Amniotic stem cell (primary cell): ENCODE measurements around the gene HIF1A.
A peak's percentile ranks its signal among the peaks of the same experiment; 100 is the strongest.
"Not testable (repeated sequence)": the region's sequence is repeated elsewhere in the genome, so short reads cannot be mapped to it uniquely, and the experiment has no call there.

Experiments
- DNase-seq: peaks from one replicate; lab custom pipeline; 2025; lab: John Stamatoyannopoulos, UW

The HIF1A gene

GRCh38 chr14:61749264-61749663 lies 54.0 kb downstream of the HIF1A start:
- no peak for DNase-seq

GRCh38 chr14:61749867-61750266 lies 54.6 kb downstream of the HIF1A start:
- no peak for DNase-seq

GRCh38 chr14:61750708-61751474 lies 55.6 kb downstream of the HIF1A start:
- no peak for DNase-seq

DNA sequence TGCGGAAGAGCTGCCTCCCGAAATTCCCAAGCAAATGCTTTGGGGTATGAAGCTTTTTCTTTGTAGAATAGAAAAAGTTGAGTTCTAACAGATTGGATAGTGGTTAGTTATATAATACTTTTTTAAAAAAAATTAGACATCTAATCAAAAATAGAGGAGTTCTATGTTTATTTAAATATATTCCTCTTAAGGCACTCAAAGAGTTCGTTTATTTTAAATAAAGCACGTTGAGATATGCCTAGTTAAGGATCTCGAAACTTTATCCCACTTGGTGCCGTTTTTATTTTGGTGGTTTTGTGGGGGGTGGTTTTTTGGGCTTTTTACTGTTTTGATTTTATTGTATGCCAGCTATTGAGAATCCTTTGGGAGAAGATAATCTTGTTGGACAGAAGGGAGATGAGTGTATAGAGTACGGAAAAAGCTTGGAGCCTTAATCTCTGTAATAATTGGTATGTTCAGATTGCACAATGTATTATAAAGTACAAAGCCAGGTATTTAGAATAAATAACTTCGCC lies 56.2 kb downstream of the HIF1A start:
- no peak for DNase-seq

GRCh38 chr14:61752626-61753025 lies 57.3 kb downstream of the HIF1A start:
- DNase-seq = no peak

DNA sequence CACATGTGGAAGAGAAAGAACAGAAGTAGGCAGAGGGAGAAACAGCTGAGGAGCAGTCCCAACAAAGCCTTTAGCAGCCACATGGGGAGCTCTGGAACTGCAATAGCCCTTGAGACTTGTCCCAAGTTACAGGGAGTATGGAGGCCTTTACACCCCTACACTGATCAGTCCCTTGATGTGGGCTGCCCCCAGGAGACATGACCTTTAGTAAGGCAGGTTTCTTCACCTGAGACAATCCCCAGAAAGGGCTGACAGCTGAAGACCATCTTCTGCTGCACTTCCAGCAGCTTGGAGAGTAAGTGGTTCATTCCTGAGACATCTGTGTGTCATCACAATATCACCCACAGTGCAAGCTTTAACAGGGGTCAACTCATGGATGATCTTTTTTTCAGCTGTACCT lies 58.3 kb downstream of the HIF1A start:
- no peak for DNase-seq

GRCh38 chr14:61754627-61755381 lies 59.5 kb downstream of the HIF1A start:
- DNase-seq = no peak

DNA sequence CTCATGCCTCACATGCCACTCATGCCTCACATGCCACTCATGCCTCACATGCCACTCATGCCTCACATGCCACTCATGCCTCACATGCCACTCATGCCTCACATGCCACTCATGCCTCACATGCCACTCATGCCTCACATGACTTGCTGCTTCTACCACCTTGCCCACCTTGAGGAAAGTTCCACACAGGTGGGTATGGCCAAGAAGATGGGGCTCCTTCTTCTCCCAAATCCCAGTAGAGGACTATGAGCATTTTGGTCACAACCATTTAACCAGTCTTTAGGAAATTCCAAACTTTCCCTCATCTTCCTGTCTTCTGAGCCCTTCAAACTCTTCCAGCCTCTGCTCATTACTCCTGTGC lies 60.0 kb downstream of the HIF1A start:
- DNase-seq = not testable (repeated sequence)

DNA sequence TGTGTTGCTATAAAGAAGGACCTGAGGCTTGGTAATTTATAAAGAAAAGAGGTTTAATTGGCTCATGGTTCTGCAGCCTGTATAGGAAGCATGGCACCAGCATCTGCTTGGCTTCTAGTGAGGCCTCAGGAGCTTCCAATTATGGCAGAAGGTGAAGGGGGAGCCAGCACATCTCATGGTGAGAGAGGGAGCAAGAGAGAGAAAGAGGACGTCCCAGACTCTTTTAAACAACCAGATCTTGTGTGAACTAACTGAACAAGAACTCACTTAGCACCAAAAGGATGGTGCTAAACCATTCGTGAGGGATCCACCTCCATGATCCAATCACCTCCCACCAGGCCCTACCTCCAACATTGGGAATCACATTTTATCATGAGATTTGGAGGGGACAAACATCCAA lies 60.8 kb downstream of the HIF1A start:
- DNase-seq = no peak

- DNase-seq = no peak
Observed at GRCh38 chr14:61759878-61760277, 64.6 kb downstream of the HIF1A start.

DNA sequence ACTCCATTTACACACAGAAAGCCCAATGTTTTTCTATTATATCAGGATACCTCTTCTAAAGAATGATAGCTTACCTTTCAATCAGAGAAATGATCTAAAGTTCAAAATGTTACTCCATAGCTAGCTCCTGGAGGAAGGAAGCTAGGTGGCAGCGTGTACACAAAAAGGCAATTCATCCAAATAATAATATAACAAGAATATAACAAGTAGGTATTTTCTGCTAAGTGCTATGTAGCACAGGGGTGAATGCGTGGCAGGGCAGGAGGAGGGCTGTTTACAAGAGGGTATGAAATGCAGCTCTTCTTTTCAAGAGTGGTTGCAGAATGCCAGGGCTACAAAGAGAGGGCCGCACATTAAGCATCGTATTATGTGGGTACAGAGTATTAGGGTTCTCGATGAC lies 66.2 kb downstream of the HIF1A start:
- DNase-seq = no peak

GRCh38 chr14:61761959-61762786 lies 66.9 kb downstream of the HIF1A start, which contains the start of gene SNAPC1:
TSS of gene SNAPC1 (plus strand) at chr14:61762420. CDS start at chr14:61762461, 41 bp downstream.
- DNase-seq = peak; percentile 99

DNA sequence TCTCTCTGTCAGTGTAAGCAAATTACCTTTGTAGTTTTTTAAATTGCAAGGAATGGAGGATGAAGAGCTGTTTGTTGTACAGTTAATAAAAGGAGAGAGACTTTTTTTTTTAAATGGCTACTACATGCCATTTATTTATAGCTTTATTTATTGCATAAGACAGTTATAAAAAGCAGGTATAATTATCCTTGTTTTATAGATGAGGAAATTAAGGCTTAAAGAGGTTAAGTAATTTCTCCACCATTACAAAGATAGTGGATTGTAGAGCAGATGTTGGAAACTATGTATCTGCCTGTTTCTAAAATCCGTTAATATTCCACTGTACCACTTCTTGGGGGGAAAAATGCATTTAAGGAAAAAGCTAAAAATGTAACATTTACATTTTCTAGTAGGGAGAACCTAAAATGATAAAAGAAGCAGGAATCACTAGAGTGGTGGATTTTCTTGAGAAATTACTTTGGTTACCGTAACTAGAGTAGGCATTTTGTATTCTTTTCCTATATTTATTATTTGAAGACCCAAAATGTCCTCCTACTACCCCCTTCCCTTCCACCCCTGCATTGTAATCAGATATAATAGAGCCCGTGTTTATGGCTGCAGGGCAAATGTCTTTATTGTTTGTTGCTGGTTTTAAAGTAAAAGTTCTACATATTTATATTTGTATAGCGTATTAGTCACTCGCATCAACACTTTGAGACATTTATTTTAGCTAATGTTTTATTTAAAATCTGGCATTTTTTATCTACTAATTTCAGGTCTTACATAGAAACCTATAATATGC lies 69.2 kb downstream of the HIF1A start:
- no peak for DNase-seq

DNA sequence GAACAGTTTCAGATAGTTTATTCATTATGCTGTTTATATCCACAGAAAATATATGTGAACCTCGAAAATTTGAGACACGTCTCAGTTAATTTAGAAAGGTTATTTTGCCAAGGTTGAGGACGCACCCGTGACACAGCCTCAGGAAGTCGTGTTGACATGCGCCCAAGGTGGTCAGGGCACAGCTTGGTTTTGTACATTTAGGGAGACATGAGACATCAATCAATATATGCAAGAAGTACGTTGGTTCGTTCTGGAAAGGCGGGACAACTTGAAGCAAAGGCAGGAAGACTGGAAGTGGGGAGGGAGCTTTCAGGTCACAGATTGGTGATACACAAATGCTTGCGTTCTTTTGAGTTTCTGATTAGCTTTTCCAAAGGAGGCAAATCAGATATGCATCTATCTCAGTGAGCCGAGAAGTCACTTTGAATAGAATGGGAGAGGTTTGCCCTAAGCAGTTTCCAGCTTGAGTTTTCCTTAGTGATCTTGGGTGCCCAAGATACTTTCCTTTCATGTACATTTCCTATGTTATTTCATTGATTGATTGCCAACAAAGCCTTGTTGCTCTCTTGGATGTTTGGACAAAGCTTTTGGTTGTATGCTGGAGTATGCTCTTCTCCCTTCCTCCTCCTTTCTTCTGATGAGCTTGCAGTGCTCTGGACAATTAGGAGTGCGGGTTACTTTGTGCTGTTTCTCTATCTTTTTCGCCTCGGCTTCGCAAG lies 70.1 kb downstream of the HIF1A start:
- no peak for DNase-seq

DNA sequence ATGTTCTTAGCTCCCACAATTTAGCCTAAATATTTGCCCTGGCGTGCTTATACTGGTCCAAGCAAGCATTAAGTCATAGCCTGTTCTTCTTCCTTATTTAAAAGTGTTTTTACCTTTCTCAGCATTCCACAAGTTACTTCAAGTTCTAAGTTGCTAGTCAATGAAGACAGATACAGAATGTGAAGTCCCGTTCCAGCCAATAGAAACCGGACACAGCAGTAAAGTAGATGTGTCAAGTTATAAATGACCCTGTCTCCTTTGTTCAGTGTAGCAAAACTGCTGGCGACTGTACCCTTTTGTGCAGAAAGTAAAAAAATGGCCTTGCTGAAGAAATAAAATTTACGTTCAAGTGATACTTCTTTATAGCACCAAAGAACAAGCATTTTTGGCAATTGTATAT lies 70.8 kb downstream of the HIF1A start:
- DNase-seq = no peak

GRCh38 chr14:61768240-61768639 lies 72.9 kb downstream of the HIF1A start:
- DNase-seq = no peak

- DNase-seq = no peak
Observed at GRCh38 chr14:61769893-61770292, 74.6 kb downstream of the HIF1A start.

- DNase-seq = no peak
Observed at GRCh38 chr14:61774861-61775260, 79.5 kb downstream of the HIF1A start.

GRCh38 chr14:61780125-61780524 lies 84.8 kb downstream of the HIF1A start:
- no peak for DNase-seq

GRCh38 chr14:61797309-61797708 lies 102.0 kb downstream of the HIF1A start:
- DNase-seq = no peak
